Smooth muscle cell (in vitro differentiated cells): ENCODE results near the gene BRAF. TPM values are rescaled to one million over a fixed set of nuclear protein-coding genes. Genes with fewer than 3 reads are reported as not detected.
"Not testable (repeated sequence)": the region's sequence is repeated elsewhere in the genome, so short reads cannot be mapped to it uniquely, and the experiment has no call there.

Experiments used
- DNase-seq: peaks from one replicate; lab custom pipeline; 2025; ENCODE audit not compliant: unreplicated experiment; lab: John Stamatoyannopoulos, UW
- H2AFZ ChIP-seq: fragments of 200-600 bp; sonication (generic); 2 replicates; pipeline ENCODE4 v1.6.0; 2016; ENCODE audit warnings: antibody characterized with exemption, low read depth, mild to moderate bottlenecking
- H3F3A ChIP-seq: fragments of 200-600 bp; sonication (generic); 2 replicates; pipeline ENCODE4 v1.6.0; 2017; ENCODE audit warnings: antibody characterized with exemption, low read depth
- H3K27ac ChIP-seq: fragments of 200-600 bp; sonication (generic); 2 replicates; pipeline ENCODE4 v1.5.1; 2016; ENCODE audit warnings: low read depth, mild to moderate bottlenecking
- H3K27me3 ChIP-seq: fragments of 200-600 bp; sonication (generic); 2 replicates; pipeline ENCODE4 v1.6.1; 2016; ENCODE audit warnings: low read depth, mild to moderate bottlenecking
- H3K36me3 ChIP-seq: fragments of 200-600 bp; sonication (generic); 2 replicates; pipeline ENCODE4 v1.5.1; 2016; ENCODE audit warnings: low read depth
- H3K4me1 ChIP-seq: fragments of 200-600 bp; sonication (generic); 2 replicates; pipeline ENCODE4 v1.5.1; 2016; ENCODE audit warnings: low read depth
- H3K4me2 ChIP-seq: fragments of 200-600 bp; sonication (generic); 2 replicates; pipeline ENCODE4 v1.6.0; 2016; ENCODE audit warnings: mild to moderate bottlenecking
- H3K4me3 ChIP-seq: fragments of 200-600 bp; sonication (generic); 2 replicates; pipeline ENCODE4 v1.5.1; 2016; ENCODE audit warnings: mild to moderate bottlenecking
- H3K79me2 ChIP-seq: fragments of 200-600 bp; sonication (generic); 2 replicates; pipeline ENCODE4 v1.6.0; 2016; ENCODE audit warnings: low read depth, mild to moderate bottlenecking
- H3K9ac ChIP-seq: fragments of 200-600 bp; sonication (generic); 2 replicates; pipeline ENCODE4 v1.6.0; 2016; ENCODE audit warnings: low read depth
- H3K9me3 ChIP-seq: fragments of 200-600 bp; sonication (generic); replicated peaks from 2 replicates; pipeline ENCODE4 v1.5.1; 2016; ENCODE audit warnings: low read depth
- H4K20me1 ChIP-seq: fragments of 200-600 bp; sonication (generic); 2 replicates; pipeline ENCODE4 v1.6.0; 2016; ENCODE audit warnings: low read depth
- WGBS: methylation state at CpG from one replicate; pipeline ENCODE4 v1.1.7; 2016; ENCODE audit warnings: low lambda C conversion rate; 5-methylcytosine and 5-hydroxymethylcytosine counted together
- polyA plus RNA-seq: library from polyadenylated mRNA; unstranded; fragments of >200 nt; fragmentation: Nextera tagmentation; extraction: Ambion mirVana; gene quantifications from 2 replicates; pipeline ENCODE4 v1.2.1, GENCODE V29; 2016
- total RNA-seq: library from RNA; depleted of rRNA; stranded (reverse); fragments of >200 nt; gene quantifications from 2 replicates; pipeline ENCODE4 v1.2.3, GENCODE V29; 2014
- TF ChIP-seq, protein P1 (sequence below): fragments of 200-600 bp; sonication (generic); IDR thresholded peaks from 2 replicates; pipeline ENCODE4 v1.5.1; 2017; ENCODE audit warnings: borderline replicate concordance, mild to moderate bottlenecking, antibody characterized with exemption; ENCODE audit not compliant: insufficient read depth, poor library complexity, severe bottlenecking

The BRAF gene
- total and polyA plus RNA-seq, 2 experiments from 2014 or later, result 6.5 to 28.9 TPM

DNA sequence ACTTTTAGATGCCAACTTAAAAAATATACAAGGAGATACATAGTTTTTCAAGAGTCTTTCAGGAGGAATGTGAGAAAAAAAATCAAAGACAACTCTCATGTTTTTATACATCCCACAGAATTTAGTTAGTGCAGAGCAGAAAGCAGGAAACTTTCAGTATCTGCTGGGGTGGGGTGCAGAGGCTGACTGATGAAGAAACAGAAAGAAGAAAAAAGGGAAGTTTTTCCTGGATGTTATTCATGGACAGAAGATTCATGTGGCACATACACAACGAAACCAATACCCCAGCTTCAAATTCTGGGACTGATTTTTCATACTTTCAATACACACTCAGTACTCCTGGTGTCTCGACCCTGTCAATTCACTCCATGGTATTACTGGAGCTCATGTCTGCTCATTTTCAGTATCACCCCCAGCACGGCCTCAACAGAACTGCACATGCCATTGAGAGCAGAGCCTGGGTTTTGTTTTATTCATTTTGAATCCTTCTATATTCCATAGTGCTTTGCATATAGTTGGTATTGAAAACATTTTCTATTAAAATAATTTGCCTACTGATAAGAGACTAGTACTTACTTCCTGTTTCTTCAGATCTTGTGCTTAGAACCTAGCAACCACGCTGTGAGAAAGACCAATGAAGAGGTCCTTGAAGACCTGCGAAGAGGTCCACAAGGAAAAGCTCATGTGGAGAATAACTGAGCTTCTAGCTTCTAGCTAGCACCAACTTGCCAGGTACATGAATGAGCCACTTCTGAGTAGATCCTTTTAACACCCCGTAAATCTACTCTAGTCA, 179.3 kb downstream of the BRAF start:
- H3F3A ChIP-seq, result no peaks in the 10 kb centered on the region
- WGBS, result 97% methylated on average over 6 of the region's 6 CpGs

DNA sequence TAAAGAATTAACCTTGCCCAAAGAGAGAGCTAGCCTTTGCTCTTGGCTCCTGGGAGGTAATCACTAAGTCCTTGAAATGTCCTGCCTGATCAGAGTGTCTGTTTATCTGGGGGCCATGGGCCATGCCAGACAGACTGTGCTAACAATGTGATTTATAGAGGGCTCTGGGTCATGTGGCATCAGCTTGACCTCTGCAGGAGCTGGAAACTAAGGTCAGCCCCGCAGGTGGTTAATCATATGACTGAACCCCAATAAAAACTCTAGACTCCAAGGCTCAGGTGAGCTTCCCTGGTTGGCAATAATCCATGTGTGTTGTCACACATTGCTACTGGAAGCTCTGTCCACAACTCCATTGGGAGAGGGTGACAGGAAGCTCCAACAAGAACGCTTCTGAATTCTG, 180.7 kb downstream of the BRAF start:
- H3K4me1 ChIP-seq, result no peaks in the 10 kb centered on the region
- H3K9ac ChIP-seq, result no peak overlapping the region
- no peaks in the 10 kb centered on the region for H3K79me2 ChIP-seq
- no peak for DNase-seq
- TF ChIP-seq, protein P1, sequence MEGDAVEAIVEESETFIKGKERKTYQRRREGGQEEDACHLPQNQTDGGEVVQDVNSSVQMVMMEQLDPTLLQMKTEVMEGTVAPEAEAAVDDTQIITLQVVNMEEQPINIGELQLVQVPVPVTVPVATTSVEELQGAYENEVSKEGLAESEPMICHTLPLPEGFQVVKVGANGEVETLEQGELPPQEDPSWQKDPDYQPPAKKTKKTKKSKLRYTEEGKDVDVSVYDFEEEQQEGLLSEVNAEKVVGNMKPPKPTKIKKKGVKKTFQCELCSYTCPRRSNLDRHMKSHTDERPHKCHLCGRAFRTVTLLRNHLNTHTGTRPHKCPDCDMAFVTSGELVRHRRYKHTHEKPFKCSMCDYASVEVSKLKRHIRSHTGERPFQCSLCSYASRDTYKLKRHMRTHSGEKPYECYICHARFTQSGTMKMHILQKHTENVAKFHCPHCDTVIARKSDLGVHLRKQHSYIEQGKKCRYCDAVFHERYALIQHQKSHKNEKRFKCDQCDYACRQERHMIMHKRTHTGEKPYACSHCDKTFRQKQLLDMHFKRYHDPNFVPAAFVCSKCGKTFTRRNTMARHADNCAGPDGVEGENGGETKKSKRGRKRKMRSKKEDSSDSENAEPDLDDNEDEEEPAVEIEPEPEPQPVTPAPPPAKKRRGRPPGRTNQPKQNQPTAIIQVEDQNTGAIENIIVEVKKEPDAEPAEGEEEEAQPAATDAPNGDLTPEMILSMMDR, result no peak
- no peaks in the 10 kb centered on the region for H4K20me1 ChIP-seq
- no peak overlapping the region for H3K27ac ChIP-seq
- H3K4me2 ChIP-seq, result no peak overlapping the region
- H3F3A ChIP-seq, result no peaks in the 10 kb centered on the region
- no peaks in the 10 kb centered on the region for H3K9me3 ChIP-seq
- H3K4me3 ChIP-seq, result no peak overlapping the region
- H3K27me3 ChIP-seq, result no peaks in the 10 kb centered on the region
- peaks cover 7% of the 10 kb centered on the region for H3K36me3 ChIP-seq
- H2AFZ ChIP-seq, result no peak overlapping the region
- 98% methylated on average over 2 of the region's 2 CpGs for WGBS

More for the DNA sequence above, 179.3 kb downstream of the BRAF start:
- no peaks in the 10 kb centered on the region for H3K79me2 ChIP-seq
- no peaks in the 10 kb centered on the region for H4K20me1 ChIP-seq
- no peaks in the 10 kb centered on the region for H3K9me3 ChIP-seq
- no peak for DNase-seq
- TF ChIP-seq, protein P1, result no peak
- H3K4me2 ChIP-seq, result no peak overlapping the region
- no peak overlapping the region for H2AFZ ChIP-seq
- H3K36me3 ChIP-seq, result peaks cover under 1% of the 10 kb centered on the region
- H3K4me3 ChIP-seq, result no peak overlapping the region
- no peaks in the 10 kb centered on the region for H3K27me3 ChIP-seq
- no peak overlapping the region for H3K27ac ChIP-seq
- no peaks in the 10 kb centered on the region for H3K4me1 ChIP-seq
- no peak overlapping the region for H3K9ac ChIP-seq

DNA sequence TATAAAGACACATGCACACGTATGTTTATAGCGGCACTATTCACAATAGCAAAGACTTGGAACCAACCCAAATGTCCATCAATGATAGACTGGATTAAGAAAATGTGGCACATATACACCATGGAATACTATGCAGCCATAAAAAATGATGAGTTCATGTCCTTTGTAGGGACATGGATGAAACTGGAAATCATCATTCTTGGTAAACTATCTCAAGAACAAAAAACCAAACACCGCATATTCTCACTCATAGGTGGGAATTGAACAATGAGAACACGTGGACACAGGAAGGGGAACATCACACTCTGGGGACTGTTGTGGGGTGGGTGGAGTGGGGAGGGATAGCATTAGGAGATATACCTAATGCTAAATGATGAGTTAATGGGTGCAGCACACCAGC, 181.5 kb downstream of the BRAF start:
- DNase-seq, H3K4me3 ChIP-seq, H4K20me1 ChIP-seq, H3K27ac ChIP-seq, H3K79me2 ChIP-seq, H3K27me3 ChIP-seq, H3K9me3 ChIP-seq, H2AFZ ChIP-seq, H3K4me2 ChIP-seq, H3K9ac ChIP-seq, H3K4me1 ChIP-seq, H3F3A ChIP-seq, H3K36me3 ChIP-seq: not testable (repeated sequence)
- WGBS, result 79% methylated on average over 2 of the region's 4 CpGs

DNA sequence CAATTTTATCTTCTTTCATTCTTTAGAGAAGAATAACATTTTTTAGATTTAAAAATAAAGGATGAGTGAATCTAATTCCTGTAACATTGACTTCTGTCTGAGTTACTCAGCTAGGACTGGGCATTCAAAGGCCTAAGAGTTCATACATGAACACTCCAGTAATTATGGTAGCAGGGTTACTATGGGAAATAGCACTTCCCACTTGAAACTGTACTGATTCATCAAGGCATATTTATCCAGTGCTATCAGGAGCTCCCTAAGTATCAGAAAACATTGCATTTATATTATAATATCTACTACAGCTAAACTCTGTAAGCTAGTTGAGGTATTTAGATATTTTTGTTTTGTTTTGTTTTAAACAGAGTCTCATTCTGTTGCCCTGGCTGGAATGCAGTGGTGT, 186.4 kb downstream of the BRAF start:
- Histone ChIP-seq H4K20me1 (no peaks in the 10 kb centered on the region), H3K4me2 (no peak overlapping the region), H3K4me3 (no peak overlapping the region), H3K36me3 (peaks cover 7% of the 10 kb centered on the region), H3K27me3 (no peaks in the 10 kb centered on the region), H3K9me3 (no peaks in the 10 kb centered on the region), H3K79me2 (no peaks in the 10 kb centered on the region), H3K27ac (no peak overlapping the region), H3K4me1 (no peaks in the 10 kb centered on the region), H3F3A (no peaks in the 10 kb centered on the region), H2AFZ (no peak overlapping the region), H3K9ac (no peak overlapping the region)
- TF ChIP-seq, protein P1, result no peak
- DNase-seq, result no peak
